Measurements from ENCODE around the gene GREM2. TPM values are rescaled to one million over a fixed set of nuclear protein-coding genes. Genes with fewer than 3 reads are reported as not detected.

GREM2 gene
- total RNA-seq, 6 experiments from 2014 or later: 4.9 to 15.3 (median 14.3) TPM

DNA sequence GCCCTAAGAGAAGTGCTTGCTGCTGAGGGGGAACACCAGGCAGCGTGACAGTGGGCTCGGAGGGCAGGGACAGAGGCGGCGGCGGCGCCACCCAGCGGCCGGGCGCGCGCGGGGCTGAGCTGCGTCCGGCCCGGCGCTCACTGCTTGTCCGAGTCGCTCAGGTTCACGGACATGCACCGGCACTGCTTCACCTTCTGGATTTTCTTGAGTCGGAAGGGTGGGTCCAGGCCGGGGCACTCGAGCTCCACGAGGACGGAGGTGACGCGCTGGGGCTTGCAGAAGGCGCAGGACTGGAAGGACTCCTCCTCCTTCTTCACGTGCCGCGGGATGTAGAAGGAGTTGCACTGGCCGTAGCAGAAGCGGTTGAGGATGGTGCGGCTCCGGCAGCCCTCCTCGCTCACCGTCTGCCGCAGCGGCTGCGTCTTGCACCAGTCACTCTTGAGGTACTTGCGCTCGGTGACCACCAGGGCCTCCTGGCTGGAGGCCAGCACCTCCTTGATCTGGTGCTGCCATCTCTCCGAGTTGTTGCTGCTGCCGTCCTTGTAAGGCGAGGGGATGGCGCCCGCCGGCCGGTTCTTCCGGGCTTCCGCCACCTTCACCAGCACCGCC, 119.0 kb downstream of the GREM2 start:
- Mint-ChIP-seq H3K4me1 (ENCODE audit: low read depth) (peaks cover 32% of the 10 kb centered on the region), H3K27me3 (ENCODE audit: insufficient read depth) (no peaks in the 10 kb centered on the region; the same call in 1 of the 2 replicates), H3K36me3 (ENCODE audit: low read depth) (peaks cover 20% of the 10 kb centered on the region), H3K4me3 (no peak overlapping the region), H3K9me3 (no peaks in the 10 kb centered on the region), H3K27ac (no peak overlapping the region)
- TF ChIP-seq, protein P1, sequence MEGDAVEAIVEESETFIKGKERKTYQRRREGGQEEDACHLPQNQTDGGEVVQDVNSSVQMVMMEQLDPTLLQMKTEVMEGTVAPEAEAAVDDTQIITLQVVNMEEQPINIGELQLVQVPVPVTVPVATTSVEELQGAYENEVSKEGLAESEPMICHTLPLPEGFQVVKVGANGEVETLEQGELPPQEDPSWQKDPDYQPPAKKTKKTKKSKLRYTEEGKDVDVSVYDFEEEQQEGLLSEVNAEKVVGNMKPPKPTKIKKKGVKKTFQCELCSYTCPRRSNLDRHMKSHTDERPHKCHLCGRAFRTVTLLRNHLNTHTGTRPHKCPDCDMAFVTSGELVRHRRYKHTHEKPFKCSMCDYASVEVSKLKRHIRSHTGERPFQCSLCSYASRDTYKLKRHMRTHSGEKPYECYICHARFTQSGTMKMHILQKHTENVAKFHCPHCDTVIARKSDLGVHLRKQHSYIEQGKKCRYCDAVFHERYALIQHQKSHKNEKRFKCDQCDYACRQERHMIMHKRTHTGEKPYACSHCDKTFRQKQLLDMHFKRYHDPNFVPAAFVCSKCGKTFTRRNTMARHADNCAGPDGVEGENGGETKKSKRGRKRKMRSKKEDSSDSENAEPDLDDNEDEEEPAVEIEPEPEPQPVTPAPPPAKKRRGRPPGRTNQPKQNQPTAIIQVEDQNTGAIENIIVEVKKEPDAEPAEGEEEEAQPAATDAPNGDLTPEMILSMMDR (IDR thresholded peaks at IDR 0.05): peak; percentile 17; the same call in 1 of the 2 replicates
- no peak for DNase-seq

DNA sequence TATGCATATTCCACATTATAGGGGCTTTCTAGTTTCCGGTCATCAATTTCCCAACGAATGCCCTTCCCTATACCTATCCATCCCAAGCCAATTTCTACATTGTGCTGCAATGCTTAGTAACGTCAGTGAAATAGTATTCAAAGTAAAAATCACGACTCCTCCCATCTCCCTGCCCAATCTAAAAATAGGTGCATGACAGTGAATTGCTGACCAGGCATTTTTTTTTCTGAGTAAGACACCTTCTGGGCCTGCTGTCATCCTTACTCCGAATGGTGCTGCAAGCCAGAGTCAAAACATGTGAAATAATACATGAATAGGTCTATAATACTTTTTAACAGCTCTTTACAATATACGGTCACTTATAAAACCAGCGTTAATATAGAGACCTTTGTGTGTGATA, 120.2 kb downstream of the GREM2 start:
- peaks cover 20% of the 10 kb centered on the region for H3K36me3 Mint-ChIP-seq (ENCODE audit: low read depth)
- H3K4me3 Mint-ChIP-seq: no peak overlapping the region
- DNase-seq: no peak
- TF ChIP-seq, protein P1 (IDR thresholded peaks at IDR 0.05): no peak
- H3K27me3 Mint-ChIP-seq (ENCODE audit: insufficient read depth): peaks cover 4% of the 10 kb centered on the region
- H3K4me1 Mint-ChIP-seq (ENCODE audit: low read depth): peaks cover 26% of the 10 kb centered on the region
- no peaks in the 10 kb centered on the region for H3K9me3 Mint-ChIP-seq
- no peak overlapping the region for H3K27ac Mint-ChIP-seq

DNA sequence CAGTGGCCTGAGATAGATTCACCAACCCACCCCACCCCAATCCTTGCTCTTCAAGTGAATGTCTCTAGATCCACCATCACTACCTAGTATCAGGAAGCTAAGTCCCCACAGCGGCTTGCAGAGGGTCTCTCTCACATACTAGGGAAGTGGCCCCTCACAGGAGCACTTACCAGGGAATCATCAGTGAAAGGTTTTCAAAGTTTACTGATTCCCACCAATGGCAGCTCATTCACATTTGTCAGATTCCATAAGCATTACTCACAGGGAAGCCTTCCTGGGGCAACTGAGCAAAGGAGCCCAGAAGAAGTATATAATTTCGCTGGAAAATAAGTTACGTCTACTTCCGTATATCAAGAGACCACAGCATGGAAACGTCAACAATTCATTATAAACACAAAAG, 120.8 kb downstream of the GREM2 start:
- H3K27me3 Mint-ChIP-seq (ENCODE audit: insufficient read depth): peaks cover 4% of the 10 kb centered on the region
- no peak overlapping the region for H3K4me3 Mint-ChIP-seq
- DNase-seq: peak; percentile 20

DNA sequence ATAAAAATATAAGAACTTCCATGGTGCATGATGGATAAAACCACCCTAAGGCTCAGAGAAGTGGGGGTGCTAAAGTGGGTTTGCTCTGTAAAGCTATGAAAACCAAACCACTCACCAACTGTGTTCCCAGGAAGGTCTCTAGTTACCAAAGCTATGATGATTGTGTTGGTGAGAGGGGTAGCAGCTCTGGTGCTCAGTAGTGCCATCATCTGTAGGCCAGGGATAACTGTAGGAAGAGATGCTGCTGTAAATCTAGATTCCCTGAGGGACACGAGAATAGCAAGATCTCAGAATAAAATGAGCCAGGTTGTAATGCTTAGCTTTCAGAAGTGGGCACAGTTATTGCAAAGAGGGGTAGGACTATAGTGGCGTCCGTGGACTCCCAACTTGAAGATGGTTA, 124.5 kb downstream of the GREM2 start:
- TF ChIP-seq, protein P1 (IDR thresholded peaks at IDR 0.05): no peak
- Mint-ChIP-seq H3K4me3 (no peak overlapping the region), H3K9me3 (no peaks in the 10 kb centered on the region), H3K4me1 (ENCODE audit: low read depth) (peaks cover 26% of the 10 kb centered on the region), H3K36me3 (ENCODE audit: low read depth) (peaks cover 13% of the 10 kb centered on the region; the same call in 1 of the 2 replicates), H3K27me3 (ENCODE audit: insufficient read depth) (peaks cover 4% of the 10 kb centered on the region), H3K27ac (no peak overlapping the region)
- DNase-seq: no peak

More for the DNA sequence above, 120.8 kb downstream of the GREM2 start:
- H3K36me3 Mint-ChIP-seq (ENCODE audit: low read depth): peaks cover 15% of the 10 kb centered on the region
- H3K9me3 Mint-ChIP-seq: no peaks in the 10 kb centered on the region
- H3K4me1 Mint-ChIP-seq (ENCODE audit: low read depth): peaks cover 27% of the 10 kb centered on the region
- no peak overlapping the region for H3K27ac Mint-ChIP-seq
- TF ChIP-seq, protein P1 (IDR thresholded peaks at IDR 0.05): no peak

DNA sequence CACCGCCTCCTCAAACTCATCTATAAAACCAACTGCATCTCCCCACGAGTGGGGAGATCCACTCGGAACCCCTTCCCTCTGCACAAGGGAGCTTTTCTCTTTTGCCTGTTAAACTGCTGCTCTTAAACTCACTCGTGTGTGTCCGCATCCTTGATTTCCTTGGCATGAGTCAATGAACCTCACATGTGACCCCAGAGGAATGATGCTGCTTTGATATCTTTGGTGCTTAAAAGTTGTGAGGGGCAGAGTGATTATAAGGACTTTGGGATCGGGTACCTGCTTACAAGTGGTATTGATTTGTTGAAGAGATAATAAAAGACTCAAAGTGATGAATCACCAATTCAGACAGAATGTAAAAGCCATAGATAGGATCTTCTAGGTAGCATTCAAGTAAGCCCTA, 125.3 kb downstream of the GREM2 start:
- no peaks in the 10 kb centered on the region for H3K9me3 Mint-ChIP-seq
- no peak overlapping the region for H3K27ac Mint-ChIP-seq
- H3K27me3 Mint-ChIP-seq (ENCODE audit: insufficient read depth): peaks cover 4% of the 10 kb centered on the region
- no peak overlapping the region for H3K4me3 Mint-ChIP-seq
- peaks cover 6% of the 10 kb centered on the region; the same call in 1 of the 2 replicates for H3K36me3 Mint-ChIP-seq (ENCODE audit: low read depth)
- peaks cover 20% of the 10 kb centered on the region for H3K4me1 Mint-ChIP-seq (ENCODE audit: low read depth)
- DNase-seq: no peak
- TF ChIP-seq, protein P1 (IDR thresholded peaks at IDR 0.05): no peak
